Measurements from ENCODE around the gene RPS25.
"Not testable (repeated sequence)": the region's sequence is repeated elsewhere in the genome, so short reads cannot be mapped to it uniquely, and the experiment has no call there.

RPS25 gene

GRCh38 chr11:119015054-119015611 lies 3.0 kb downstream of the RPS25 start:
- no peak for DNase-seq (ENCODE audit: low spot score)

- no peak for DNase-seq (ENCODE audit: low spot score)
Measured at GRCh38 chr11:119014209-119014924, 3.8 kb downstream of the RPS25 start.

- DNase-seq (ENCODE audit: low spot score) = no peak
Measured at GRCh38 chr11:119012629-119013170, 5.4 kb downstream of the RPS25 start.

GRCh38 chr11:119011476-119012053 lies 6.6 kb downstream of the RPS25 start:
- no peak for DNase-seq (ENCODE audit: low spot score)

GRCh38 chr11:119006656-119007055 lies 11.5 kb downstream of the RPS25 start:
- no peak for DNase-seq (ENCODE audit: low spot score)

DNA sequence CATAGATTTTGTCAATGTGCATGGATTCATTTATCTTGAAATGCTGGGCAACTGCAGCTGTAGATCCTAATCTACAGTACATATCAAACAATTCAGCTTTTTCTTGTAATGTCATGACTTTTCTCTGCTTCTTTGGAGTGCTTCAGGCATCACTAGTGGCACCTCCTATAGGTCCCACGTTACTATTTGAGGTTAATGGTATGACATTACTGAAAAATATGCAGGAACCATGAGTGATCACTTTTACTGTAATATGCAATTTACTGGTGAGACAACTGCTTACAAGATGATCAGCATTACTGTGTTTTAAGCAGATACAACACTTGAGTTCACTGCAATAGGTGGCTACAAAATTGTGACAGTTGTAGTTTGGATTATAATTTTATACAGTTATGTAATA lies 17.2 kb downstream of the RPS25 start:
- no peak for DNase-seq (ENCODE audit: low spot score)

DNA sequence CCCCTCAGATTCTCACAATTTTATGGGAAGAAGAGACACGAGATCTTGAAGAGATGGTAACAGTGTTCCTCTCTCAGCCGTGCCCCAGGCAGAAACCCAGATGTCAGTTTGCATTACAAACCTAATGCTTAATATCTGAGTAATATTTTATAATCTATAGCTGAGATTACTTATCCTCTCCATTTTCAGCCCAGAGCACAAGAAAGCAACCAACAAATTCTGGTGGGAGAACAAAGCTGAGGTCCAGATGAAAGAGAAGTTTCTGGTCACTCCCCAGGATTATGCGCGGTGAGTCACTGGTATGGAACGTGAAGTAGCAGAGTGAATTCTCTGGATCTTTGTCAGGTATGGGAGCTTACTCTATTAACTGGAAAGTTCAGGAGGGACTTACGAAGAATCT lies 19.3 kb downstream of the RPS25 start:
- no peak for DNase-seq (ENCODE audit: low spot score)

- no peak for DNase-seq (ENCODE audit: low spot score)
Measured at GRCh38 chr11:118998388-118998717, 19.8 kb downstream of the RPS25 start.

GRCh38 chr11:118997627-118998387 lies 20.3 kb downstream of the RPS25 start, which contains the start of gene CENATAC:
Gene CENATAC (plus strand): TSS chr11:118998138. CDS start chr11:118998198, 60 bp downstream.
- DNase-seq (ENCODE audit: low spot score) = peak; percentile 98

DNA sequence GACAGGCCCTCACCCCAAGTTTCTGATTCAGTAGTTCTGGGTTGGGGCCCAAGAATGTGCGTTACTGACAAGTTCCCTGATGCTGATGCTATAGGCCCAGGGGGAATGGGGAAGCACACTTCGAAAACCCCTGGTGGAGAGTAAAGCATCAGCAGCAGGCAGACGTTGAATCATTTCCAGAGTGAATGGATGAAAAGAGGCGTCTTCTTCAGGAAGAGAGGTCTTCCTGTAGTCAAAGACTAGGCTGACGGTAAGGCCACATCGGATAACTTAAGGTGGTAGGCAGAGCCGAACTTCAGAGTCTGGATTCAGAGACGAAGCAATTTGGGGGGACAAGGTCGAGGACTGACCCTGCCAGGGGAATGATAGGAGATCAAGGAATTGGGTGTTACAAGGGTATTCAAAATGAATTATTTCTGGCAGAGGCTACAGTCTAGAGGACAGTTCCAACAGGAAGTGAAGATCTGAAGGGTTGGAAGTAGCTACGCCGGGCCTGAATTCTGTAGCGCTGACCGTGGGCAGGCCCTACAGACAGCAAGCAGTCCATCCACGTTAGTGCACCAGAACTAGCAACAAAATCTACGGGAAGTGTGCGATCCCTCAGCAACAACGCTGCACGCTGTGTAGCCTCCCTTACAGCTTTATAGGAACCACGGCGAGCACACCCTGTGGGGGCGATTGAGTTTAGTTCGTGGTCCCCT lies 21.1 kb downstream of the RPS25 start:
- peak; percentile 74 for DNase-seq (ENCODE audit: low spot score)

GRCh38 chr11:118991486-118992038 lies 26.6 kb downstream of the RPS25 start:
- not testable (repeated sequence) for DNase-seq (ENCODE audit: low spot score)

DNA sequence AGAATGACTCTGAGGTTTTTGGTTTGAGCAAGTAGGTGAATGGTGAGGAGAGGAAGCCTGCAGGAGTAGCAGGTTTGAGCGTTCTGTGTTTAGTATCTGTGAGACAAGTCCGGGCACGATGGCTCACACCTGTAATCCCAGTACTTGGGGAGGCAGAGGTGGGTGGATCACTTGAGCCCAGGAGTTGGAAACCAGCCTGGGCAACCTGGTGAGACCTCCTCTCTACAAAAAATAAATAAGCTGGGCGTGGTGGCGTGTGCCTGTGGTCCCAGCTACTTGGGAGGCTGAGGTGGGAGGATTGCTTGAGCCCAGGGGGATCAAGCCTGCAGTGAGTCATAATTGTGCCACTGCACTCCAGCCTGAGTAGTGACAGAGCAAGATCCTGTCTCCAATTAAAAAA lies 29.9 kb downstream of the RPS25 start:
- no peak for DNase-seq (ENCODE audit: low spot score)

GRCh38 chr11:118984825-118985224 lies 33.3 kb downstream of the RPS25 start:
- no peak for DNase-seq (ENCODE audit: low spot score)

DNA sequence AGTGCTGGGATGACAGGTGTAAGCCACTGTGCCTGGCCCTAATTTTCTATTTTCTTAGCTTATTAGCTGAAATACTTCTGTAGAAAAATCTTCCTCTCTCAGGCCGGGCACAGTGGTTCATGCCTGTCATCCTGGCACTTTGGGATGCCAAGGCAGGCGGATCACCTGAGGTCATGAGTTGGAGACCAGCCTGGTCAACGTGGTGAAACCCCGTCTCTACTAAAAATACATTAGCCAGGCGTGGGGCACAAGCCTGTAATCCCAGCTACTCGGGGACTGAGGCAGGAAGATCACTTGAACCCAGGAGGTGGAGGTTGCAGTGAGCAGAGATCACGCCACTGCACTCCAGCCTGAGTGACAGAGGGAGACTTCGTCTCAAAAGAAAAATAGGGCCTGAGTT lies 33.8 kb downstream of the RPS25 start:
- DNase-seq (ENCODE audit: low spot score) = not testable (repeated sequence)

- DNase-seq (ENCODE audit: low spot score) = no peak
Measured at GRCh38 chr11:118980191-118980881, 37.8 kb downstream of the RPS25 start.

DNA sequence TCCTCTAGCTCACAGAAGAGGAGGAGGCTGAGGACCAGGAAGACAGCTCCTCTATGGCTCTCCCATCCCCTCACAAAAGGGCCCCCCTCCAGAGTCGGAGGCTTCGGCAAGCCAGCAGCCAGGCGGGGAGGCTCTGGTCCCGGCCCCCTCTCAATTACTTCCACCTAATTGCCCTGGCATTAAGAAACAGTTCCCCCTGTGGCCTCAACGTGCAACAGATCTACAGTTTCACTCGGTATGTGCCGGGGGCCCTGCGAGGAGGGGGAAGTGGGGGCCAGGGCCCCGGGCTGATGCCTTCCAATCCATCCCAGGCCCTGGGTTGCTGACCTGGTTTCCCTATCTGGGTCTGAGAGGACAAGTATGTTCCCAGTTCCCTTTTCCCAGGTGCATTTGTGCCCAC lies 38.7 kb downstream of the RPS25 start:
- no peak for DNase-seq (ENCODE audit: low spot score)

- DNase-seq (ENCODE audit: low spot score) = no peak
Measured at GRCh38 chr11:118975771-118976709, 42.1 kb downstream of the RPS25 start.

- DNase-seq (ENCODE audit: low spot score) = no peak
Measured at GRCh38 chr11:118973985-118974384, 44.2 kb downstream of the RPS25 start.

- no peak for DNase-seq (ENCODE audit: low spot score)
Measured at GRCh38 chr11:118971646-118972045, 46.5 kb downstream of the RPS25 start, which contains the start of gene FOXR1. Gene FOXR1 (plus strand): TSS chr11:118971761. CDS start chr11:118971932, 171 bp downstream.

DNA sequence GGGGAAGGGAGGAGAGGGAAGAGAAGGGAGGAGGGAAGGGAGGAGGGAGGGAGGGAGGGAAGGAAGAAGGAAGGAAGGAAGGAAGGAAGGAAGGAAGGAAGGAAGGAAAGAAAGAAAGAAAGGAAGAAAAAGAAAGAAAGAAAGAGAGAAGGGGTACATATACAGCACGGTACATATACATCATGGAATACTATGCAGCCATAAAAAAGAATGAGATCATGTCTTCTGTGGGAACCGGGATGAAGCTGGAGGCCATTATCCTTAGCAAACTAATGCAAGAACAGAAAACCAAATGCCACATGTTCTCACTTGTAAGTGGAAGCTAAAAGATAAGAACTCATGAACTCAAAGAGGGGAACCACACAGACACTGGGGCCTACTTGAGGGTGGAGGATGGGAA lies 48.6 kb downstream of the RPS25 start:
- not testable (repeated sequence) for DNase-seq (ENCODE audit: low spot score)

Data from HuH-7 (cell line).